Left lung (tissue), 10 donors: ENCODE results near the gene UNC5A. TPM values are rescaled to one million over a fixed set of nuclear protein-coding genes. Genes with fewer than 3 reads are reported as not detected.

Experiments
- ATAC-seq: fragments of 200-7000 bp; cut with Tn5 transposase; one replicate; pipeline ENCODE4 v1.9.1; 2020; ENCODE audit warnings: moderate library complexity
- DNase-seq, 4 donors: peaks; one replicate each; pipeline ENCODE4 v3.0.0-alpha.2; 2013 to 2020
- H3K27ac ChIP-seq, 2 donors: fragments of 200-600 bp; sonication (generic) in 1 of 2; one replicate each; pipeline versions ENCODE4 v1.5.0 to v1.8.0; 2020 to 2021
- H3K27me3 ChIP-seq, 2 donors: fragments of 200-600 bp; sonication (generic) in 1 of 2; one replicate each; pipeline versions ENCODE4 v1.5.0 to v1.8.0; 2020 to 2021
- H3K36me3 ChIP-seq, 2 donors: fragments of 200-600 bp; sonication (generic) in 1 of 2; one replicate each; pipeline versions ENCODE4 v1.5.0 to v1.8.0; 2020 to 2021
- H3K4me1 ChIP-seq, 2 donors: fragments of 200-600 bp; one replicate each; pipeline ENCODE4 v1.8.0; 2021
- H3K4me3 ChIP-seq, 2 donors: fragments of 200-600 bp; sonication (generic) in 1 of 2; one replicate each; pipeline versions ENCODE4 v1.5.0 to v1.8.0; 2020 to 2021; ENCODE audit warnings: mild to moderate bottlenecking in 1 of 2
- H3K9me3 ChIP-seq, 2 donors: fragments of 200-600 bp; sonication (generic) in 1 of 2; one replicate each; pipeline versions ENCODE4 v1.5.0 to v1.8.0; 2020 to 2021
- CTCF ChIP-seq, 2 donors: fragments of 200-600 bp; sonication (generic) in 1 of 2; IDR thresholded peaks; one replicate each; pipeline versions ENCODE4 v1.5.0 to v1.8.0; 2021; ENCODE audit warnings: antibody characterized with exemption in 2 of 2
- intact Hi-C, 2 donors: fragments of 100-400 bp; cut with DNase I; formaldehyde crosslinking; loops; one replicate each; pipeline versions ENCODE4 v1.11.2 to v1.14.2; 2022
- polyA plus RNA-seq, 6 donors: library from polyadenylated mRNA; unstranded; fragments of 120-200 nt; gene quantifications; one replicate each; pipeline ENCODE4 v1.2.1, GENCODE V29; 2013; ENCODE audit not compliant: insufficient read length in 6 of 6
- total RNA-seq, 2 donors: library from RNA; stranded (reverse); fragmentation: NEBNext Ultra II Directional; extraction: Animal tissue kit (Norgen Biotek cat#: 25700); gene quantifications; one replicate each; pipeline ENCODE4 v1.2.1, GENCODE V29; 2021
- donor health status: DM: no; HTN: yes; CAD: no.
- donor health status: DM: no; HTN: no; CAD: no.

UNC5A gene
- total and polyA plus RNA-seq, 8 donors: 0.24 to 1.6 (median 1.0) TPM; not detected in 1

DNA sequence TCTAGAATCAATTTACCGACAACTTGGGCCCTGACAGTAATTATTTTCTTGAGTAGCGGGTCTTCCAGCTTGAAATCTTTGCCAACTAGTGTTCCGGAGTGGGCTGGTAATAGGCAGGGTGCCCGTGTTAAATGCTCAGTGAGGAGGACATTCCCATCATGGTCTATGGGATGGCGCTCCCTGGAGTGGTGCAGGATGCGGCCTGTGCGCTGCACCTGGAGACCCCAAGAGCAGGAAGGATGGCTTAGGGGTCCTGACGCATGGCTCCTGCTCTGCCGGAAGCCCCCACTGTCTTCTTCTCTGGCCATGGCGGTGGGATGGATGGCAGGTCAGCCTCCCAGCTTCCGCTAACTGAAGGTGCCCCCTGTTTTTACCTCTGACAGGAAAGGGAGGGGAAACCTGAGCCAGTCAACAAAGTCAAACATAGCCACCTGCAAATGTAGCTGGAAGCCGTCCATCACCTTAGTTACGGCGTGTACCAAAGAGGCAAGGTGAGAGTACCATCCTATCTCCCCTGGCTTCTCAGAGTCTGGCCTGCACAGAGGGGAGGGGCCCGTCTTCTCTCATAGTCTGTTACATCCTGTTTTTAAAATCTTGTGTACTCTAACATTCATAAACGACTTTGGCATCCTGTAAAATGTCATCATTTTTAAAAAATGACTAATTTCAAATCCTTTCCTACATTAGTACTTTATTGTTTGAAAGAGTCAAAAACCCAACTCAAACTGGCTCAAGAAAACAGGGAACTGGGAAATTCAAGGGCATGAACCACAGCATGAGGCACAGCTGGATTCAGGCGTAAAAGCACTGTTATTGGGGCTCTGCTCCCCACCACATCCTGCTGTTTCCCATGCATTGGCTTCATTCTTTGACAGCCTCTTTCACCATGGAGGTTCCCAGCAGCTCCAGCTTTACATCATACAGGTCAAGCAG is 28.5 kb upstream of the UNC5A start:
- ATAC-seq: no peak
- peak in 1 of 4 donors; percentile 16 for DNase-seq
- no peaks in the 10 kb centered on the region for H3K4me1 ChIP-seq
- no peak overlapping the region for H3K27ac ChIP-seq
- H3K4me3 ChIP-seq: no peak overlapping the region
- TF ChIP-seq CTCF (IDR thresholded peaks at IDR 0.05): no peak
- no peaks in the 10 kb centered on the region for H3K9me3 ChIP-seq
- intact Hi-C loops: no loop called here
- no peaks in the 10 kb centered on the region for H3K36me3 ChIP-seq
- peaks cover 0 to 77% of the 10 kb centered on the region in 2 donors for H3K27me3 ChIP-seq

DNA sequence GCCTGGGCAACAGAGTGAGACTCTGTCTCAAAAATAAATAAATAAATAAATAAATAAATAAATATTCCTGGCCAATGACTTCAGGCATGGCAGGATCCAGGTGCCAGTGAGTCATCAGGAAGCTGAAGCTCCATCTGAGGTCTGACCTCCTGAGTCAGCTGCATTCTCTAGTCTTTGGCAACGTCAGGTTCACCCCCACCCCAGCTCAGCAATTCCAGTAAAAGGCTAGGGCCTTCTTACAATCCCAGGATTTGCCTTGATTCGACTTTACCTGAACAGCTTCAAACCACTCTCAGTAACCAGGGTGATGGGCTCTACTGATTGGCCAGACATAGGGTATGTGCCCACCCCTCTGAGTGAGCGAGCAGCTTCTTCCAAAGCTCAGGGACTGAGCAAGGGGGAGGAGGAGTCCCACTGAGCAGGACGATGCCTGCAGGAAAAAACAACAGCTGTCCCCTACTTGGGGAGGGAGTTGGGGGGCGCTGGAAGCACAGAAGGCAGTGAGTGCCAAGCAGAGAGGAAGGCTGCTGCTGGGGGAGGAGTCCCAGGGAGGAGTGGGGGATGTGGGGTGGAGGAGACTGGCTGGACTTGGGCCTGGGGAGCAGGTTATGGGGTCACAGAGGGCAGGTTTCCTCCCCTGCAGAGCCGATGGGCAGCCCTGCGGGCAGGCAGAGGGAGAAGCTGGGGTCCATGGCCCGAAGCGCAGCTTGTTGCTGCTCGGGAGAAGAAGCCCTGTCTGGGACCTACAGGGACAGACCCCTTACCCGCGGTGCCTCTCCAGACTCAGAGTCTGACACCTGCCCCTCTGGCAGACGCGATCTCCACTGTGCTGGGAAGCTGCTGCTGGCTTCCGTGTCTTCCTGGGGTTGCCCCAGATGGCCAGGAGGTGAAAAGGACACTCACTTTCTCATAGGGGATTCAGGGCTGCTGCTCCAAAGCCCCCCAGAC is 25.9 kb upstream of the UNC5A start:
- Histone ChIP-seq H3K4me3 (no peak overlapping the region), H3K27ac (no peak overlapping the region), H3K36me3 (no peaks in the 10 kb centered on the region), H3K27me3 (peaks cover 0 to 83% of the 10 kb centered on the region in 2 donors), H3K4me1 (no peaks in the 10 kb centered on the region), H3K9me3 (no peaks in the 10 kb centered on the region)
- DNase-seq: no peak
- no peak for TF ChIP-seq CTCF (IDR thresholded peaks at IDR 0.05)
- intact Hi-C loops: no loop called here
- ATAC-seq: no peak

GRCh38 chr5:176785184-176786145 is 24.9 kb upstream of the UNC5A start:
- intact Hi-C loops: no loop called here
- no peak for ATAC-seq
- no peaks in the 10 kb centered on the region for H3K36me3 ChIP-seq
- peaks cover 0 to 83% of the 10 kb centered on the region in 2 donors for H3K27me3 ChIP-seq
- no peak overlapping the region for H3K4me3 ChIP-seq
- no peak for TF ChIP-seq CTCF (IDR thresholded peaks at IDR 0.05)
- H3K4me1 ChIP-seq: no peaks in the 10 kb centered on the region
- no peak for DNase-seq
- no peak overlapping the region for H3K27ac ChIP-seq
- H3K9me3 ChIP-seq: no peaks in the 10 kb centered on the region

DNA sequence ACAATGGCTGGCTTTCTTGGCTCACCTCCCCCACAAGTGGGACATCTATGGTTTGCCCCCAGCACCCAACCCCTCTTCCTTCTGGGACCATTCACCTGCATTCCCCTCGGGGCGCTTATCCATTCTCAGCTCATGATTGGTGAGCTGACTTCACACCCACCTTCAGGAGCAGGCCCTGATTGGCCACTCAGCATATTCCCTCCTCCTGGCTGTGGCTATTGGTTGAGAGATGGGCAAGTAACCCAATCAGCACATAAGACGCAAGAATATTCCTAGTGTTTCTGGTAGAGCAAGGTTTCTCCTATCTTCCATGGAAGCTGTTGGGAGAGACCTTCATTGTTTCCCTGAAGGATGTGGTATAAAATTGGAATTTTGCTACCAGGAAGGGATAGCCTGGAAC is 22.7 kb upstream of the UNC5A start:
- no peaks in the 10 kb centered on the region for H3K4me1 ChIP-seq
- intact Hi-C loops: no loop called here
- no peak overlapping the region for H3K27ac ChIP-seq
- ATAC-seq (no peak), DNase-seq (no peak)
- no peak for TF ChIP-seq CTCF (IDR thresholded peaks at IDR 0.05)
- peaks cover 3 to 92% of the 10 kb centered on the region in 2 donors for H3K27me3 ChIP-seq
- H3K36me3 ChIP-seq: no peaks in the 10 kb centered on the region
- H3K4me3 ChIP-seq: no peak overlapping the region
- H3K9me3 ChIP-seq: no peaks in the 10 kb centered on the region
